K562 (cell line): Measurements from ENCODE around the gene ATG4D. TPM values are rescaled to one million over a fixed set of nuclear protein-coding genes. Genes with fewer than 3 reads are reported as not detected.

ENCODE experiments used
- ATAC-seq: fragments of 200-7000 bp; cut with Tn5 transposase; 3 replicates; pipeline ENCODE4 v1.9.1; 2020; ENCODE audit warnings: moderate library complexity
- BruUV-seq: library from RNA; stranded (reverse); fragments of 400-500 nt; replicated peaks from 2 replicates; lab custom pipeline; 2021; lab: Mats Ljungman, UMichigan
- CTCF ChIA-PET: fragments of 300-600 bp; formaldehyde crosslinking; extraction: SDS; loops from one replicate; lab custom pipeline; 2021; ENCODE audit warnings: low intra/inter-chr PET ratio; lab: Yijun Ruan, JAX
- POLR2A ChIA-PET: fragments of 300-600, 350-650 bp; sonication (Branson Sonifier 250); formaldehyde crosslinking; extraction: SDS; loops from one replicate; lab custom pipeline; 2021; ENCODE audit warnings: antibody characterized with exemption, inconsistent platforms; lab: Yijun Ruan, JAX
- DNase-seq, 4 experiments: peaks; one replicate each; pipeline versions ENCODE4 v3.0.0 to v3.0.0-alpha.2; 2011 to 2018; ENCODE audit warnings: low spot score in 3 of 4, mixed read lengths in 3 of 4; ENCODE audit errors: extremely low read depth in 1 of 4
- FAIRE-seq: peaks from 2 replicates; lab custom pipeline; 2011; peaks lifted over from hg19 to GRCh38; lab: Jason Lieb, UNC
- H2AFZ ChIP-seq: 2 replicates; pipeline ENCODE4 v1.6.0; 2011; ENCODE audit warnings: low read depth, low read length, control low read depth, inconsistent platforms
- H3K27ac ChIP-seq: fragments of 200-600 bp; 3 replicates; pipeline ENCODE4 v1.8.0; 2011; ENCODE audit warnings: low read depth, mild to moderate bottlenecking, control low read depth, inconsistent platforms, low read length, moderate library complexity, mixed read lengths; ENCODE audit errors: extremely low read depth
- H3K27me3 ChIP-seq, 2 experiments: fragments of 300-600 bp in 1 of 2; 2 replicates in 1 of 2; 3 replicates in 1 of 2; pipeline versions ENCODE4 v1.6.0 to v1.8.0; 2011; ENCODE audit warnings: inconsistent platforms in 2 of 2, low read length in 2 of 2, mild to moderate bottlenecking in 1 of 2, mixed read lengths in 1 of 2, moderate library complexity in 1 of 2; ENCODE audit not compliant: control insufficient read depth in 2 of 2, insufficient read depth in 2 of 2
- H3K36me3 ChIP-seq: fragments of 300-600 bp; 3 replicates; pipeline ENCODE4 v1.8.0; 2011; ENCODE audit warnings: mild to moderate bottlenecking, low read length, inconsistent platforms; ENCODE audit not compliant: control insufficient read depth, insufficient read depth
- H3K4me1 ChIP-seq, 2 experiments: fragments of 200-600 bp in 1 of 2; replicated peaks in 1 of 2; 2 replicates in 1 of 2; 3 replicates in 1 of 2; pipeline versions ENCODE4 v1.5.1 to v1.8.0; 2011; ENCODE audit warnings: inconsistent platforms in 2 of 2, low read length in 2 of 2, mild to moderate bottlenecking in 1 of 2, mixed read lengths in 1 of 2, moderate library complexity in 1 of 2; ENCODE audit not compliant: control insufficient read depth in 2 of 2, insufficient read depth in 2 of 2
- H3K4me2 ChIP-seq: 2 replicates; pipeline ENCODE4 v1.6.1; 2011; ENCODE audit warnings: low read length, control low read depth, inconsistent platforms, mixed read lengths; ENCODE audit not compliant: insufficient read depth
- H3K4me3 ChIP-seq: fragments of 200-600 bp; sonication (generic), shearing (Covaris generic); 2 replicates; pipeline ENCODE4 v1.5.1; 2016; ENCODE audit warnings: control low read depth, inconsistent platforms
- H3K79me2 ChIP-seq: fragments of 200-600 bp; 3 replicates; pipeline ENCODE4 v1.8.0; 2011; ENCODE audit warnings: low read length, inconsistent platforms; ENCODE audit not compliant: control insufficient read depth, insufficient read depth
- H3K9ac ChIP-seq, 2 experiments: 2 replicates each; pipeline versions ENCODE4 v1.6.0 to v1.6.1; 2011; ENCODE audit warnings: low read depth in 2 of 2, low read length in 2 of 2, control low read depth in 1 of 2, inconsistent platforms in 1 of 2, mild to moderate bottlenecking in 1 of 2, mixed read lengths in 1 of 2; ENCODE audit not compliant: insufficient read depth in 1 of 2
- H3K9me1 ChIP-seq: one replicate; pipeline ENCODE4 v1.6.0; 2011; ENCODE audit warnings: inconsistent platforms, mild to moderate bottlenecking, low read length, moderate library complexity; ENCODE audit not compliant: control insufficient read depth, insufficient read depth
- H3K9me3 ChIP-seq: replicated peaks from 2 replicates; pipeline ENCODE4 v1.5.1; 2011; ENCODE audit warnings: low read depth, low read length, inconsistent platforms; ENCODE audit not compliant: control insufficient read depth, insufficient read depth
- H4K20me1 ChIP-seq: replicated peaks from 2 replicates; pipeline ENCODE4 v1.6.1; 2011; ENCODE audit warnings: low read length, inconsistent platforms, mixed read lengths; ENCODE audit not compliant: control insufficient read depth, insufficient read depth
- BCOR ChIP-seq: fragments of 450-650 bp; IDR thresholded peaks from 2 replicates; pipeline ENCODE4 v1.6.1; 2016
- BHLHE40 ChIP-seq: IDR thresholded peaks from 2 replicates; pipeline ENCODE4 v1.6.1; 2011; ENCODE audit warnings: low read length, improper control_type of control experiment
- MECOM ChIP-seq: fragments of 250-450 bp; sonication (Bioruptor Pico); IDR thresholded peaks from 2 replicates; pipeline ENCODE4 v1.8.0; 2022; ENCODE audit warnings: inconsistent platforms
- SAP30 ChIP-seq: fragments of 200-600 bp; sonication (generic); IDR thresholded peaks from 2 replicates; pipeline ENCODE4 v1.6.1; 2012; ENCODE audit warnings: borderline replicate concordance, low read depth, mild to moderate bottlenecking, moderate library complexity, low read length, control low read depth, inconsistent platforms; ENCODE audit not compliant: insufficient read depth, poor library complexity, severe bottlenecking
- ZNF263 ChIP-seq: sonication (generic); formaldehyde crosslinking; IDR thresholded peaks from 2 replicates; pipeline ENCODE4 v1.8.0; 2022; ENCODE audit warnings: mild to moderate bottlenecking, missing genetic modification reagents, borderline replicate concordance
- ZNF511 ChIP-seq: sonication (generic); formaldehyde crosslinking; IDR thresholded peaks from 2 replicates; pipeline ENCODE4 v1.8.0; 2022; ENCODE audit warnings: mild to moderate bottlenecking, missing genetic modification reagents
- WGBS: fragments of 100-300 bp; shearing (Covaris generic); methylation state at CpG from one replicate; pipeline ENCODE4 v1.1.6; 2016; ENCODE audit warnings: low coverage, mixed read lengths; ENCODE audit not compliant: insufficient coverage; ENCODE audit errors: missing lambda C conversion rate; 5-methylcytosine and 5-hydroxymethylcytosine counted together
- in situ Hi-C: fragments of 300-500 bp; cut with MboI; formaldehyde crosslinking; loops from 4 replicates; pipeline ENCODE4 v1.15.0; 2018; ENCODE audit warnings: inconsistent platforms, mixed read lengths
- intact Hi-C: fragments of 100-400 bp; cut with micrococcal nuclease; formaldehyde crosslinking; loops from 2 replicates; pipeline ENCODE4 v1.14.2; 2022
- polyA plus RNA-seq, 8 experiments: library from polyadenylated mRNA; depleted of rRNA in 4 of 8; stranded (reverse) in 5 of 8; unstranded in 3 of 8; fragments of >200 nt; fragmentation: Nextera tagmentation in 2 of 8; fragmentation: Illumina TruSeq in 1 of 8; extraction: Ambion mirVana in 2 of 8; extraction: Trizol in 1 of 8; gene quantifications; 2 replicates each; pipeline versions ENCODE4 v1.2.1 to v1.2.3, GENCODE V29; 2011 to 2014; ENCODE audit warnings: inconsistent platforms in 1 of 8, missing spikeins in 1 of 8
- total RNA-seq, 7 experiments: library from RNA; depleted of rRNA in 6 of 7; stranded (reverse); fragments of >200 nt in 6 of 7; fragmentation: Illumina TruSeq in 2 of 7; extraction: Trizol in 2 of 7; gene quantifications; 2 replicates each; pipeline versions ENCODE4 v1.2.1 to v1.2.3, GENCODE V29; 2011 to 2021; ENCODE audit warnings: low replicate concordance in 1 of 7
- TF ChIP-seq, protein P1 (sequence below), 2 experiments: IDR thresholded peaks in 1 of 2; conservative IDR thresholded peaks in 1 of 2; 2 replicates each; pipeline ENCODE4 v1.6.1; 2016; ENCODE audit warnings: low read depth in 2 of 2, mild to moderate bottlenecking in 1 of 2, missing compliant biosample characterization in 1 of 2, missing genetic modification characterization in 1 of 2, moderate library complexity in 1 of 2
- TF ChIP-seq, protein P2 (sequence below): fragments of 450-650 bp; conservative IDR thresholded peaks from 2 replicates; pipeline ENCODE4 v1.6.1; 2016; ENCODE audit warnings: missing genetic modification characterization, low read depth, mild to moderate bottlenecking, missing compliant biosample characterization, moderate library complexity
- TF ChIP-seq, protein P3 (sequence below): sonication (generic); formaldehyde crosslinking; IDR thresholded peaks from 2 replicates; pipeline ENCODE4 v1.8.0; 2023; ENCODE audit warnings: missing genetic modification reagents, mild to moderate bottlenecking, borderline replicate concordance

The ATG4D gene
- total and polyA plus RNA-seq, 9 of the 15 experiments (the other 6 are each of a cell fraction or from before 2014, with no cell fraction given): 0.51 to 66.1 (median 22.9) TPM

GRCh38 chr19:10533646-10534386 is 9.9 kb upstream of the ATG4D start:
- no peak overlapping the region for H3K27ac ChIP-seq
- FAIRE-seq (no peak), DNase-seq (no peak), ATAC-seq (no peak)
- WGBS: 32% methylated on average over 10 of the region's 10 CpGs
- H2AFZ ChIP-seq: no peak overlapping the region
- intact Hi-C loops: no loop called here
- ChIA-PET POLR2A (interaction anchor here (0.8 kb wide), 1 partner anchor 17 kb away, joined by 3 read pairs; no protein-coding TSS in a partner anchor), CTCF (no interaction called here)
- no peaks in the 10 kb centered on the region for H3K36me3 ChIP-seq
- H3K9ac ChIP-seq: no peak overlapping the region
- no peak overlapping the region for H3K4me2 ChIP-seq
- BruUV-seq: no TSS peak
- no peaks in the 10 kb centered on the region for H3K79me2 ChIP-seq
- H3K4me1 ChIP-seq: peaks cover 0 to 6% of the 10 kb centered on the region in 2 experiments; a peak in 3 of 5 replicates
- no peaks in the 10 kb centered on the region; a peak in 1 of 5 replicates for H3K27me3 ChIP-seq
- H4K20me1 ChIP-seq: no peaks in the 10 kb centered on the region
- no peaks in the 10 kb centered on the region for H3K9me1 ChIP-seq
- H3K4me3 ChIP-seq: no peak overlapping the region
- in situ Hi-C loops: no loop called here
- H3K9me3 ChIP-seq: no peaks in the 10 kb centered on the region
- TF ChIP-seq BHLHE40 (no peak), MECOM (CRISPR knock-in tag) (no peak), ZNF511 (CRISPR knock-in tag) (no peak), SAP30 (no peak), BCOR (0 out of 2 replicates have a peak, but pooled peaks have one; percentile 19), ZNF263 (CRISPR knock-in tag) (no peak)
- TF ChIP-seq, protein P1, sequence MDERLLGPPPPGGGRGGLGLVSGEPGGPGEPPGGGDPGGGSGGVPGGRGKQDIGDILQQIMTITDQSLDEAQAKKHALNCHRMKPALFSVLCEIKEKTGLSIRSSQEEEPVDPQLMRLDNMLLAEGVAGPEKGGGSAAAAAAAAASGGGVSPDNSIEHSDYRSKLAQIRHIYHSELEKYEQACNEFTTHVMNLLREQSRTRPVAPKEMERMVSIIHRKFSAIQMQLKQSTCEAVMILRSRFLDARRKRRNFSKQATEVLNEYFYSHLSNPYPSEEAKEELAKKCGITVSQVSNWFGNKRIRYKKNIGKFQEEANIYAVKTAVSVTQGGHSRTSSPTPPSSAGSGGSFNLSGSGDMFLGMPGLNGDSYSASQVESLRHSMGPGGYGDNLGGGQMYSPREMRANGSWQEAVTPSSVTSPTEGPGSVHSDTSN (CRISPR knock-in tag; IDR thresholded peaks at IDR 0.05; ENCODE audit: low read depth): no peak
- TF ChIP-seq, protein P1 (tag; conservative IDR thresholded peaks at IDR 0.05; ENCODE audit: low read depth): 0 out of 2 replicates have a peak, but pooled peaks have one; percentile 29
- TF ChIP-seq, protein P2, sequence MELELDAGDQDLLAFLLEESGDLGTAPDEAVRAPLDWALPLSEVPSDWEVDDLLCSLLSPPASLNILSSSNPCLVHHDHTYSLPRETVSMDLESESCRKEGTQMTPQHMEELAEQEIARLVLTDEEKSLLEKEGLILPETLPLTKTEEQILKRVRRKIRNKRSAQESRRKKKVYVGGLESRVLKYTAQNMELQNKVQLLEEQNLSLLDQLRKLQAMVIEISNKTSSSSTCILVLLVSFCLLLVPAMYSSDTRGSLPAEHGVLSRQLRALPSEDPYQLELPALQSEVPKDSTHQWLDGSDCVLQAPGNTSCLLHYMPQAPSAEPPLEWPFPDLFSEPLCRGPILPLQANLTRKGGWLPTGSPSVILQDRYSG: no peak
- TF ChIP-seq, protein P3, sequence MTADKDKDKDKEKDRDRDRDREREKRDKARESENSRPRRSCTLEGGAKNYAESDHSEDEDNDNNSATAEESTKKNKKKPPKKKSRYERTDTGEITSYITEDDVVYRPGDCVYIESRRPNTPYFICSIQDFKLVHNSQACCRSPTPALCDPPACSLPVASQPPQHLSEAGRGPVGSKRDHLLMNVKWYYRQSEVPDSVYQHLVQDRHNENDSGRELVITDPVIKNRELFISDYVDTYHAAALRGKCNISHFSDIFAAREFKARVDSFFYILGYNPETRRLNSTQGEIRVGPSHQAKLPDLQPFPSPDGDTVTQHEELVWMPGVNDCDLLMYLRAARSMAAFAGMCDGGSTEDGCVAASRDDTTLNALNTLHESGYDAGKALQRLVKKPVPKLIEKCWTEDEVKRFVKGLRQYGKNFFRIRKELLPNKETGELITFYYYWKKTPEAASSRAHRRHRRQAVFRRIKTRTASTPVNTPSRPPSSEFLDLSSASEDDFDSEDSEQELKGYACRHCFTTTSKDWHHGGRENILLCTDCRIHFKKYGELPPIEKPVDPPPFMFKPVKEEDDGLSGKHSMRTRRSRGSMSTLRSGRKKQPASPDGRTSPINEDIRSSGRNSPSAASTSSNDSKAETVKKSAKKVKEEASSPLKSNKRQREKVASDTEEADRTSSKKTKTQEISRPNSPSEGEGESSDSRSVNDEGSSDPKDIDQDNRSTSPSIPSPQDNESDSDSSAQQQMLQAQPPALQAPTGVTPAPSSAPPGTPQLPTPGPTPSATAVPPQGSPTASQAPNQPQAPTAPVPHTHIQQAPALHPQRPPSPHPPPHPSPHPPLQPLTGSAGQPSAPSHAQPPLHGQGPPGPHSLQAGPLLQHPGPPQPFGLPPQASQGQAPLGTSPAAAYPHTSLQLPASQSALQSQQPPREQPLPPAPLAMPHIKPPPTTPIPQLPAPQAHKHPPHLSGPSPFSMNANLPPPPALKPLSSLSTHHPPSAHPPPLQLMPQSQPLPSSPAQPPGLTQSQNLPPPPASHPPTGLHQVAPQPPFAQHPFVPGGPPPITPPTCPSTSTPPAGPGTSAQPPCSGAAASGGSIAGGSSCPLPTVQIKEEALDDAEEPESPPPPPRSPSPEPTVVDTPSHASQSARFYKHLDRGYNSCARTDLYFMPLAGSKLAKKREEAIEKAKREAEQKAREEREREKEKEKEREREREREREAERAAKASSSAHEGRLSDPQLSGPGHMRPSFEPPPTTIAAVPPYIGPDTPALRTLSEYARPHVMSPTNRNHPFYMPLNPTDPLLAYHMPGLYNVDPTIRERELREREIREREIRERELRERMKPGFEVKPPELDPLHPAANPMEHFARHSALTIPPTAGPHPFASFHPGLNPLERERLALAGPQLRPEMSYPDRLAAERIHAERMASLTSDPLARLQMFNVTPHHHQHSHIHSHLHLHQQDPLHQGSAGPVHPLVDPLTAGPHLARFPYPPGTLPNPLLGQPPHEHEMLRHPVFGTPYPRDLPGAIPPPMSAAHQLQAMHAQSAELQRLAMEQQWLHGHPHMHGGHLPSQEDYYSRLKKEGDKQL (CRISPR knock-in tag): no peak
